Coronary artery (tissue), 2 donors: ENCODE data around the gene CD83.

Source experiments
- DNase-seq: peaks from one replicate; pipeline ENCODE4 v3.0.0-alpha.2; 2017; ENCODE audit warnings: low spot score
- H3K27ac ChIP-seq, 2 donors: fragments of 200-600 bp; sonication (generic); one replicate each; pipeline ENCODE4 v1.5.1; 2016 to 2019
- H3K4me3 ChIP-seq: fragments of 200-600 bp; sonication (generic); 2 replicates; pipeline ENCODE4 v1.5.1; 2016; ENCODE audit warnings: mild to moderate bottlenecking, moderate library complexity
- TF ChIP-seq, protein P1 (sequence below): fragments of 200-600 bp; sonication (generic); IDR thresholded peaks from one replicate; pipeline ENCODE4 v1.5.1; 2019; ENCODE audit warnings: antibody characterized with exemption

CD83 gene

DNA sequence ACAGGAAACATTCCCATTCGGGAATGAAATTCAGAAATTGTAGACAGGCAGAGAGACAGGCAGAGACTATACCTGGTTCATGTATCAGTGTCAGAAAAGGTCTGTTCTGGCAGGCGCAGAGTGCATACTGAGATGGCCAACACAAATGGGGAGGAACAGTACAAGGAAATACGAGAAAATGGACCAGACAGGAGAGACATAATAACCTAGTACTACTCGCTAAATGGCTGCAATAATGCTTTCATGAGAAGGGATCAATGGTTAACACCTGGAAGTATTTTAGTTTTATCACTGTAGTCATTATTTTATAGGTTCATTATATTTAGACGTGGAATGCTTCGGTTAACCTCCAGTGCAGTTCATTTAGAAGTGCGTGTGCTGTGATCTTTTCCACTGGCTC lies 58.9 kb downstream of the CD83 start:
- Histone ChIP-seq H3K4me3 (no peak overlapping the region), H3K27ac (no peak overlapping the region)
- TF ChIP-seq, protein P1, sequence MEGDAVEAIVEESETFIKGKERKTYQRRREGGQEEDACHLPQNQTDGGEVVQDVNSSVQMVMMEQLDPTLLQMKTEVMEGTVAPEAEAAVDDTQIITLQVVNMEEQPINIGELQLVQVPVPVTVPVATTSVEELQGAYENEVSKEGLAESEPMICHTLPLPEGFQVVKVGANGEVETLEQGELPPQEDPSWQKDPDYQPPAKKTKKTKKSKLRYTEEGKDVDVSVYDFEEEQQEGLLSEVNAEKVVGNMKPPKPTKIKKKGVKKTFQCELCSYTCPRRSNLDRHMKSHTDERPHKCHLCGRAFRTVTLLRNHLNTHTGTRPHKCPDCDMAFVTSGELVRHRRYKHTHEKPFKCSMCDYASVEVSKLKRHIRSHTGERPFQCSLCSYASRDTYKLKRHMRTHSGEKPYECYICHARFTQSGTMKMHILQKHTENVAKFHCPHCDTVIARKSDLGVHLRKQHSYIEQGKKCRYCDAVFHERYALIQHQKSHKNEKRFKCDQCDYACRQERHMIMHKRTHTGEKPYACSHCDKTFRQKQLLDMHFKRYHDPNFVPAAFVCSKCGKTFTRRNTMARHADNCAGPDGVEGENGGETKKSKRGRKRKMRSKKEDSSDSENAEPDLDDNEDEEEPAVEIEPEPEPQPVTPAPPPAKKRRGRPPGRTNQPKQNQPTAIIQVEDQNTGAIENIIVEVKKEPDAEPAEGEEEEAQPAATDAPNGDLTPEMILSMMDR: no peak
- no peak for DNase-seq

DNA sequence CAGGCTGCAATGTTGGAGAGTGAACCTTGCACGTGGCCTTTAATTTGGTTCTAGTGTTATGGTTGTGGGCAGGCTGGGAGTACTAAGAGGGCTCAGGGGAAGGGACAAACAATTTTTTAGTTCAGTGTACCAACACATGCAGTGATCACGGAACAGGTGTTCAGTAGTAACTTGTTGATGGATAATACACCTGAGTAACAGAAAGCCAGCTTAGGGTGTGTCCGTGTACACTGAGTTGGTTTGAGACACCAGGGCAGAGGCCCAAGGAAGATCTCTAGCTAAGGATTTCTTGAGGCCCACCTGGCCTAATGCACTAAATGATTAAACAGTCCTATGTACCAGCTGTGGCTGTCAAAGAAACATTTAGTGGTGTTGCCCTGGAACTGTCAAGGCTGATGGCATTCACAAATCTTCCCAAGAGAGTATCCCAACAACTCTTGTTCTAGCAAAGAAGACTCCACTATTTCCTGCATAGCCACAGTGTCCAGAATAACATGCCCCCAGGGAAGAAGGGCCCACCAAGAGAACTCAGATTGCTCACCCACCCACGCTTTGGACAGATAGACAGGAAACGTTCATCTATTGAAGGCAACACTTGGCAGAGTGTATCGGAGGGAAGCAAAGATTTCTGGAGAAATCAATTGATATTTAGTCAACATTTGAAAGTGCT lies 60.0 kb downstream of the CD83 start:
- Histone ChIP-seq H3K27ac (no peak overlapping the region), H3K4me3 (no peak overlapping the region)
- DNase-seq: no peak
- TF ChIP-seq, protein P1: no peak

DNA sequence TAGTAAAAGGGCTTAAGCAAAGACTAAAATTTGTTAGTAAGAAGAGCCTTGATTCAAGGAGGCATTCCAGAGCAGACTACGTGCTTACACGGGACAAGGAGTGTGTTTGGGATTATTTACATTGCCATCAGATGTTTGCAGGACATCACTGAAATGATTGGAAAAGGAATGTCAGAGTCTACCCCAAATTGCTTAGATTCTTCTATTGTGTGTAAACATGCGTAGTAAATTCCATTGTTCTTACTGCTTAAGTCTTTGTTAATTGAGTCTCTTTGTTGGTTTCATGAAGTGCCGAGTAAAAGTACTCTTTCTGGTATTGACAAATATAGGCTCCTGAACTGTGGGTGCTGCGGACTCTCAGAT lies 60.5 kb downstream of the CD83 start:
- DNase-seq: no peak
- H3K4me3 ChIP-seq: no peak overlapping the region
- TF ChIP-seq, protein P1: no peak
- H3K27ac ChIP-seq: no peak overlapping the region

DNA sequence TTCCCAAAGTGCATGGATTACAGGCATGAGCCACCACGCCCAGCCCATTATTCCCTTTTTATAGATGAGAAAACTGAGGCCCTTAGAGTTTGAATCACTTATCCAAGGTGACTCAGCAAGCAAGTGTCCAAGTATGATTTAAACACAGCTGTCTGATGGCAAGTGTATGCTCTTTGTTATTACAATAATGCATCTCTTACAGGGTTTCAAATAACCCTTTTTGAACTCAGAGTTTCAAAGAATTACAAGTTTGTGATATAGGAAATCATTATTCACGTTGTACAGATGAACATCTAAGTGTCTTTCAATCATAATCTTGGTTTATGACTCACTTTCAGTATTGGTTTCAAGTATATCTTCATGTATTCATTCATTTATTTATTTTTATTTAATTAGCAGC lies 63.0 kb downstream of the CD83 start:
- no peak for DNase-seq
- TF ChIP-seq, protein P1: no peak
- no peak overlapping the region for H3K4me3 ChIP-seq
- no peak overlapping the region for H3K27ac ChIP-seq

DNA sequence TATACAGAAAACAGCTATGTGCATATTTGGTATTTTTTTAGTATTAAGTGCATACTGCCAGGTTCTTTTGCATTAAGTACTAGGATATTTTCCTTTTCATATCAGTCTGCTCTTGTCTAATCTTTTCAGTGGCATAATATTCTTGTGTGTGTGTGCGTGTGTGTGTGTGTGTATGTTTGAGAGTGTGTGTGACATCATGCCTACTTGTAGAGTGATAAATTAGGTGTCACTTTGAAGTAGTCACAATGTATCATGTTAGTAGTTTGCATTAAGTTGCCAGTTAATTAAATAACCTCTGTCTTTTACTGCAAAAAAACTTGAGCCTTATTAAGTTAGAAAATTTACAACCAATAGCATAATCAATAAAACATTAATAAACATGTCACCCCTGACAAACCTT lies 65.3 kb downstream of the CD83 start:
- no peak for DNase-seq
- TF ChIP-seq, protein P1: no peak
- H3K4me3 ChIP-seq: no peak overlapping the region
- H3K27ac ChIP-seq: no peak overlapping the region
